Body of pancreas (tissue), 4 donors: ENCODE measurements around the gene MESD.

Experiments
- POLR2A ChIP-seq, 3 donors: fragments of 450-650 bp; IDR thresholded peaks; one replicate each; pipeline ENCODE4 v1.6.1; 2016; ENCODE audit warnings: antibody characterized with exemption in 3 of 3, mild to moderate bottlenecking in 2 of 3
- TF ChIP-seq, protein P1 (sequence below), 7 experiments: fragments of 450-650 bp in 4 of 7; fragments of 200-600 bp in 3 of 7; sonication (generic) in 3 of 7; IDR thresholded peaks; one replicate each; pipeline ENCODE4 v1.5.1; 2016 to 2019; ENCODE audit warnings: antibody characterized with exemption in 7 of 7

DNA sequence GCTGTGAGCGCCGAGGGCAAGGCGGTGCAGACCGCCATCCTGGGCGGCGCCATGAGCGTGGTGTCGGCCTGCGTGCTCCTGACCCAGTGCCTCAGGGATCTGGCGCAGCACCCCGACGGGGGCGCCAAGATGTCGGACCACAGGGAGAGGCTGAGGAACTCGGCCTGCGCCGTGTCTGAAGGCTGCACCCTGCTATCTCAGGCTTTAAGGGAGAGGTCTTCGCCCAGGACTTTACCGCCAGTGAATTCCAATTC, 13.4 kb upstream of the MESD start:
- TF ChIP-seq, protein P1, sequence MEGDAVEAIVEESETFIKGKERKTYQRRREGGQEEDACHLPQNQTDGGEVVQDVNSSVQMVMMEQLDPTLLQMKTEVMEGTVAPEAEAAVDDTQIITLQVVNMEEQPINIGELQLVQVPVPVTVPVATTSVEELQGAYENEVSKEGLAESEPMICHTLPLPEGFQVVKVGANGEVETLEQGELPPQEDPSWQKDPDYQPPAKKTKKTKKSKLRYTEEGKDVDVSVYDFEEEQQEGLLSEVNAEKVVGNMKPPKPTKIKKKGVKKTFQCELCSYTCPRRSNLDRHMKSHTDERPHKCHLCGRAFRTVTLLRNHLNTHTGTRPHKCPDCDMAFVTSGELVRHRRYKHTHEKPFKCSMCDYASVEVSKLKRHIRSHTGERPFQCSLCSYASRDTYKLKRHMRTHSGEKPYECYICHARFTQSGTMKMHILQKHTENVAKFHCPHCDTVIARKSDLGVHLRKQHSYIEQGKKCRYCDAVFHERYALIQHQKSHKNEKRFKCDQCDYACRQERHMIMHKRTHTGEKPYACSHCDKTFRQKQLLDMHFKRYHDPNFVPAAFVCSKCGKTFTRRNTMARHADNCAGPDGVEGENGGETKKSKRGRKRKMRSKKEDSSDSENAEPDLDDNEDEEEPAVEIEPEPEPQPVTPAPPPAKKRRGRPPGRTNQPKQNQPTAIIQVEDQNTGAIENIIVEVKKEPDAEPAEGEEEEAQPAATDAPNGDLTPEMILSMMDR (IDR thresholded peaks at IDR 0.05): no peak
- TF ChIP-seq POLR2A (IDR thresholded peaks at IDR 0.05): no peak
